Gastroesophageal sphincter (tissue), 3 donors: ENCODE data around the gene KCNH8.

Experiments
- CTCF ChIP-seq, 4 experiments: fragments of 200-600 bp in 2 of 4; fragments of 450-650 bp in 2 of 4; sonication (generic) in 1 of 4; IDR thresholded peaks; one replicate each; pipeline ENCODE4 v1.5.1; 2017 to 2019; ENCODE audit warnings: antibody characterized with exemption in 4 of 4, mild to moderate bottlenecking in 2 of 4, moderate library complexity in 2 of 4
- POLR2A ChIP-seq, 2 donors: fragments of 450-650 bp; IDR thresholded peaks; one replicate each; pipeline ENCODE4 v1.6.1; 2017; ENCODE audit warnings: antibody characterized with exemption in 2 of 2, mild to moderate bottlenecking in 2 of 2, moderate library complexity in 1 of 2
- POLR2AphosphoS5 ChIP-seq: sonication (generic); formaldehyde crosslinking; IDR thresholded peaks from one replicate; pipeline ENCODE4 v1.6.1; 2017; ENCODE audit warnings: antibody characterized with exemption

- TF ChIP-seq POLR2A (IDR thresholded peaks at IDR 0.05) (no peak), CTCF (IDR thresholded peaks at IDR 0.05) (no peak), POLR2AphosphoS5 (no peak)
Observed at GRCh38 chr3:19256313-19256712, 108.0 kb downstream of the KCNH8 start.
